Epithelial cell of proximal tubule (primary cell): Measurements from ENCODE around the gene FOXN4. TPM values are rescaled to one million over a fixed set of nuclear protein-coding genes. Genes with fewer than 3 reads are reported as not detected.
A peak's percentile ranks its signal among the peaks of the same experiment; 100 is the strongest.
"Not testable (repeated sequence)": the region's sequence is repeated elsewhere in the genome, so short reads cannot be mapped to it uniquely, and the experiment has no call there.

Source experiments
- DNase-seq: peaks from one replicate; pipeline ENCODE4 v3.0.0-alpha.2; 2011; ENCODE audit warnings: low read depth
- H3K4me3 ChIP-seq: 2 replicates; pipeline ENCODE4 v1.5.1; 2011; ENCODE audit warnings: low read depth, mild to moderate bottlenecking, low read length
- total RNA-seq: library from RNA; depleted of rRNA; stranded (reverse); fragments of >200 nt; gene quantifications from 2 replicates; pipeline ENCODE4 v1.2.3, GENCODE V29; 2015
- TF ChIP-seq, protein P1 (sequence below): conservative IDR thresholded peaks from 2 replicates; pipeline ENCODE4 v1.5.1; 2012; ENCODE audit warnings: low read depth, mild to moderate bottlenecking, low read length

Gene FOXN4
- total RNA-seq, 1 donor from 2014 or later = not detected

DNA sequence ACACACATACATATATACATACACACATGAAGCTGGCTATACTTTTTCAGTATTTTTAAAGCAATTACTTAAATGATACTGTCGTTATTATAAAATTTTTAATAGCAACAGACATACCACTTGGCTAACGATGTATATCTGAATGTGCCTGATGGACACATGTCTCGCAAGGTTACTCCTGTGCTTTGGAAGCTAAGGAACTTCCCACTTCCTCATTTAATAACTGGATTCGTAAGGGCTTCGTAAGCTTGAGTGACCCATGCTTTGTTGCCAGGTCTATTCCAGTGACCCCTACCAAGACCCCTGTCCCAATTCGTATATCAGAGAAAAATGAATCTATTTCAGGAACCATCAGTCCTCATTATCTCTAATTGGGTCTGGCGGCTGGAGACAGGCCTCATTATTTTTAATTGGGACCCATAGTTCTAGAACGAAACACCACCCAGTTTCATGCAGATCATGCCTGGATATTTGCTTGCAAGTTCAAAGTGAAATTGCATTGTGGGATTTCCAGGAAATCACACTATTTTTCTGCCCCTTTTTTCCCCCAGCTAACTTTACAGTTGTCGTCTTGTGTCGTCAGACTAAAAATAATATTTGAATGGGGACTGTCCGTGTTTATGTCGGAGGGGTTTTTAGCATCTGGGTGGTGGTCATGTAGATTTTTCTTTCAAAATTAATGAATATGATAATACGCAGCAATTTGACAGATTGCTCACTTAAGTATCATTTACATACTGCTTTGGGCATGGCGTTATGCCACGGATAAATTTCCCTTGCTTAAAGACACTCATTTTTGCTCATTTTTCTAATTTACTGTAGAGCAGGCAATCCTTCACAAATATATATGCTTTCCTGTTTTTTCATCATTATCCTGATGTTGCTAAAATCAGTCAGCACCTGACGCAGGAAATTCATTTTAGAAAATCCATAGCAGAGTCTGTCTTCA, 21.5 kb upstream of the FOXN4 start:
- TF ChIP-seq, protein P1, sequence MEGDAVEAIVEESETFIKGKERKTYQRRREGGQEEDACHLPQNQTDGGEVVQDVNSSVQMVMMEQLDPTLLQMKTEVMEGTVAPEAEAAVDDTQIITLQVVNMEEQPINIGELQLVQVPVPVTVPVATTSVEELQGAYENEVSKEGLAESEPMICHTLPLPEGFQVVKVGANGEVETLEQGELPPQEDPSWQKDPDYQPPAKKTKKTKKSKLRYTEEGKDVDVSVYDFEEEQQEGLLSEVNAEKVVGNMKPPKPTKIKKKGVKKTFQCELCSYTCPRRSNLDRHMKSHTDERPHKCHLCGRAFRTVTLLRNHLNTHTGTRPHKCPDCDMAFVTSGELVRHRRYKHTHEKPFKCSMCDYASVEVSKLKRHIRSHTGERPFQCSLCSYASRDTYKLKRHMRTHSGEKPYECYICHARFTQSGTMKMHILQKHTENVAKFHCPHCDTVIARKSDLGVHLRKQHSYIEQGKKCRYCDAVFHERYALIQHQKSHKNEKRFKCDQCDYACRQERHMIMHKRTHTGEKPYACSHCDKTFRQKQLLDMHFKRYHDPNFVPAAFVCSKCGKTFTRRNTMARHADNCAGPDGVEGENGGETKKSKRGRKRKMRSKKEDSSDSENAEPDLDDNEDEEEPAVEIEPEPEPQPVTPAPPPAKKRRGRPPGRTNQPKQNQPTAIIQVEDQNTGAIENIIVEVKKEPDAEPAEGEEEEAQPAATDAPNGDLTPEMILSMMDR = no peak
- no peak overlapping the region for H3K4me3 ChIP-seq
- no peak for DNase-seq

DNA sequence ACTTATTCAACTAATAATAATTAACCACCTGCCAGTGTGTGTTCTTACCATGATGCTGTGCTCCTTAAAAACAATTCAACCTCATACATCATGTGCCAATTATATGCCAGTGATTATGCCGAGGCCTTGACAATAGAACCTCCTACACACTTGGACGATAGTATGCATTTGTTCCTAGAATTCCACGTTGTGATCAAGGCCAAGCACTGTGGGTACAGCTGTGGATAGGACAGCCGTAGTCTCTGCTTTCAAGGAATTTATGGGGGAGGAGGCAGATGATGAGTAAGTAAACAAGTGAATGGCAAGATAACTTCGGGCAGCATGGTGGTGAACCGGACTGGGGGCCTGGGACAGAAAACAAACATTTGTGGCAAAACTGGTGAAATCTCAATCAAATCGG, 20.6 kb upstream of the FOXN4 start:
- TF ChIP-seq, protein P1 = no peak
- DNase-seq = peak; percentile 1
- H3K4me3 ChIP-seq = no peak overlapping the region

DNA sequence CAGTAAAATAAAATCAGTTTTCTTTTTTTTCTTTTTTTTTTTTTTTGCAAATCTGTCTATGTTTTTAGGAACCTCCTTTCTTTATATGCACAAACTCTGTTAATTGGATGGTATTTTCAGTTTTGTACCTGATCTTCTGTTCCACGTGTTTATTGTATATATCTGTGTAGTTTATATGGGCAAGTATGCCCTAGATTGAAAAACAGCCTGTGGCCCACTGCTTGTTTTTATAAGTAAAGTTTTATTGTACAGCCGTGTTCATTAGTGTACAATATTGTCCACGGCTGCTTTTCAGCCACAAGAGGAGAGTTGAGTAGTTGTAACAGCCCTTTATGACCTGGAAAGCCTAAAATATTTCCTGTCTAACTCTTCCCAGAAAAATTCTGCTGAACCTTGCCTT, 19.9 kb upstream of the FOXN4 start:
- no peak overlapping the region for H3K4me3 ChIP-seq
- DNase-seq = no peak
- TF ChIP-seq, protein P1 = no peak

DNA sequence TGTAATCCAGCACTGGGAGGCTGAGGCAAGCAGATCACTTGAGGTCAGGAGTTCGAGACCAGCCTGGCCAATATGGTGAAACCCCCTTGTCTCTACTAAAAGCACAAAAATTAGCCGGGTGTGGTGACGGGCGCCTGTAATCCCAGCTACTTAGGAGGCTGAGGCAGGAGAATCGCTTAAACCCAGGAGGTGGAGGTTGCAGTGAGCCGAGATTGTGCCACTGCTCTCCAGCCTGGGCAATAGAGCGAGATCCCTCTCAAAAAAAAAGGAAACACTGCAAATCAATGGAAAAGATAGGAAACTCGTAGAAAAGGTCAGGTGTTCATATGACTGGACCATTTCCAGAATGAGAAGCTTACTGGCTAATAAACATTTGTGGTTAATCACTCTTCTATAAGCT, 12.2 kb upstream of the FOXN4 start:
- not testable (repeated sequence) for DNase-seq, H3K4me3 ChIP-seq

DNA sequence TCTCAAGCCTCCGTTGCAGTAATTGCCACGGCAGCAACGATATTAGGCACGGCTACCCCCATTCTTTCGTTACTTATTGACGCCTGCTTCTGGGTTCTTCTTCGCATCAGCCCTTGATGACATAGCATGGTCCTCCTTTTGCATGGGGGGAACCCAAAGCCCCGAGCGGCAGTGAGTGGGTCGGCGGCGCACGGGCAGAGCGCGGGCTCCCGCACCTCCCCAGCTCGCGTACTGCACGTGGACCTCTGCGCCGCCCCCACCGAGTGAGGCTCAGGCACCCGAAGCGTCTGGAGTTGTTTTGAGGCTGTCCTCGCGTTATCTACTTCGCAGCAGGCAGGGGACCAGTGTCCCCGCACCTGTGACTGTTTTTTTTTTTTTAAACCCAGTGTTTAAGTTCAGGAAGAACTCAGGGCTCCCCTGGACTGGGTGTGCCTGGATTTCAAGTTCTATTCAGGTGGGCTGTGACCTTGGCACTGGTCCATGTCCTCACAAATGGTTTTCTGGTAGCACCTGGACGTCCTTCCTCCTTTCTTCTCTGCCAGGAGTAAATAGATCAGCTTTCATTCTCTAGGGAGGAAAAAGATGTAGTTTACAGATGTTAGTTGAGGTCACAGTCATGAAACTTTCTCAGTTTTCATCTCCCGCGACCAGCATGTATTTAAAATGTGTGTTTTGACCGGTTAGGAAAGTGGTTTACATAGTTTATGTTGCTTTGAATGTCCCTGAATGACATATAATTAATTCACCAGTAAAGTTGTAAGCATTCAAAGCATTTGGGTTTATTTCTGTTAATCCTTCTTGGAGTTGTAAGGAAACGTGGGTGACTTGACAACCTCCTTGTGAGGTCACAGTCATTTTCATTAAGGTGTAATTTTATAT, 1.4 kb upstream of the FOXN4 start:
- peak overlapping the region; percentile 33 for H3K4me3 ChIP-seq
- TF ChIP-seq, protein P1 = no peak
- DNase-seq = no peak

DNA sequence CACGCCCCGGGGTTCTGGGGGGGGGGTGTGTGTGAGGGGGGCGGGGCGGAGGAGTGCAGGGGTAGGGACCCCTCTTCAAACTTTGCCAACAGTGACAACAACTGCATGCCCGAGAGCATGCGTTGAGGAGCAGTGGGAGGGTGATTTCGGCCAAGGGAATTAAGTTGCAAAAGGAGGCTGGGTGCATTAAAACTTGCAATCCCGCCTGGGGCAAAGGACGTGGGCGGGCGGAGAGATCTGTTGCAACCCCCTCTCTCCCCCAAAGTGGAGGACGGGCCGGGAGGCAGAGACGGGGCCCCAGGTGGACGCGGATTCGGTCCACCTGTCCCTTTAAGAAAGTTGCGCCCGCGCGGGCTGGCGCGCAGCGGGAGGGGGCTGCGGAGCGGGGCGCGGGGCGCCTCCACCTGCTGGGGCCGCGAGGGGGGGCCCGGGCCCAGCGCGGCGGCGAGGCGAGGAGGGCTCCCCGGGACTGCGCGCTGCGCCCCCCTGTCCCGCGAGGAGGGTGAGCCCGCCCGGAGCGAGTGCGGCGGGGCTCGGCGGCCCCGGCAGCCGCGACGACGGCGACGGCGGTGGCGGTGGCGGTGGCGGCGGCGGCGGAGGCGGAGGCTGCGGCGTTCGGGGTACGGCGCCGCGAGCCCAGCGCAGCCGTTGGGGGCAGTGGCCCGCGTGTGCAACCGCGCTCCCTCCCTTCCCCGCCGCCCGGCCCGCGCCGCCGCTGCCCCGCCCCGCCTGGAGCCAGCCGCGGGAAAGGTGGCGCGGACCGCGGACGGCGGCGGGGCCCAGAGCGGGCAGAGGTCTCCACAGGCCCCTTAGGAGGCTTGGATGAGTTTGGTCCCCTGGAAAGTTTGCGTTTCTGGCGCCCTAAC, 530 bp upstream of the FOXN4 start:
- TF ChIP-seq, protein P1 = no peak
- H3K4me3 ChIP-seq = peak overlapping the region; percentile 33
- DNase-seq = no peak
